PFSK-1 (cell line): ENCODE data around the gene STXBP5.

Source experiments
- SIN3A ChIP-seq: IDR thresholded peaks from 2 replicates; pipeline ENCODE4 v1.6.1; 2012; ENCODE audit warnings: mild to moderate bottlenecking, low read length, moderate library complexity, borderline replicate concordance; ENCODE audit not compliant: insufficient read depth
- TAF1 ChIP-seq: IDR thresholded peaks from 2 replicates; pipeline ENCODE4 v1.6.1; 2012; ENCODE audit warnings: low read length, control low read depth, borderline replicate concordance; ENCODE audit not compliant: insufficient read depth

DNA sequence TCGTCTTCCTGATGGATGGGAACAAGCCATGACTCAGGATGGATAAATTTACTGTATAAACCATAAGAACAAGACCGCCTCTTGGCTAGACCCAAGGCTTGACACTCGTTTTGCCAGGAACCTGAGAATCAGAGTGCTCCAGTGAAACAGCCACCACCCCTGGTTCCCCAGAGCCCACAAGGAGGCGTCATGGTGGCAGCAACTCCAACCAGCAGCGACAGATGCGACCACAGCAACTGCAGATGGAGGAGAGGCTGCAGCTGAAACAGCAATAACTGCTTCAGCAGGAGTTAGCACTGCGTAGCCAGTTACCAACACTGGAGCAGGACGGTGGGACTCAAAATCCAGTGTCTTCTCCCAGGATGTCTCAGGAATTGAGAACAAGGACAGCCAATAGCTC is 203.4 kb downstream of the STXBP5 start:
- no peak for TF ChIP-seq TAF1
- no peak for TF ChIP-seq SIN3A
